Activated naive CD8-positive, alpha-beta T cell (primary cell): Measurements from ENCODE around the gene RARB.

Source experiments
- H3K27ac Mint-ChIP-seq: one replicate; pipeline ENCODE4 v1.8.0; 2021; ENCODE audit warnings: mixed read lengths
- H3K27me3 Mint-ChIP-seq: one replicate; pipeline ENCODE4 v1.8.0; 2021; ENCODE audit warnings: mixed read lengths
- H3K36me3 Mint-ChIP-seq: one replicate; pipeline ENCODE4 v1.8.0; 2021; ENCODE audit warnings: mixed read lengths
- H3K4me1 Mint-ChIP-seq: one replicate; pipeline ENCODE4 v1.8.0; 2021; ENCODE audit warnings: low read depth, mixed read lengths
- H3K4me3 Mint-ChIP-seq: one replicate; pipeline ENCODE4 v1.8.0; 2021; ENCODE audit warnings: mild to moderate bottlenecking, mixed read lengths
- H3K9me3 Mint-ChIP-seq: one replicate; pipeline ENCODE4 v1.8.0; 2021; ENCODE audit warnings: low read depth, mixed read lengths

RARB gene

DNA sequence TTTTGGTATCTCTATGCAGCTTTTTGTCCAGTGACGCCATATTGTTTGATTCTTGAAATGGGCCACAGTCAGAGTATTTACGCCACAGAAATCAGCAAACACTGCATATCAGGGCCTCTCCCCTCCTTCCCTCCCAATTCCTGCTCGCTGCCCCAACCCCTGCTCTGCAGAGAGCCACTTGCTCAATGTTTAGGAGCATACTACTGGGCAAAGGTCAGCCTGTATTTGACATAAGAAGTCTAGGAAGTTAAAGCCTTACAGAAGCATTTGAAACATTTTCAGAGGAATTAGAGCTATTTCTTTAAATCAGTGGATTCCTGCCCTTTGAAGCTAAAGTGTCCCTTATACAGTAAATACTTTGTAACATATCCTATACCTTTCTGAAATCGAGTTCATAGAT is 17.4 kb upstream of the RARB start:
- Mint-ChIP-seq H3K36me3 (no peaks in the 10 kb centered on the region), H3K4me3 (no peak overlapping the region), H3K4me1 (no peaks in the 10 kb centered on the region), H3K27ac (no peak overlapping the region), H3K27me3 (peaks cover 1% of the 10 kb centered on the region), H3K9me3 (peaks cover 7% of the 10 kb centered on the region)

DNA sequence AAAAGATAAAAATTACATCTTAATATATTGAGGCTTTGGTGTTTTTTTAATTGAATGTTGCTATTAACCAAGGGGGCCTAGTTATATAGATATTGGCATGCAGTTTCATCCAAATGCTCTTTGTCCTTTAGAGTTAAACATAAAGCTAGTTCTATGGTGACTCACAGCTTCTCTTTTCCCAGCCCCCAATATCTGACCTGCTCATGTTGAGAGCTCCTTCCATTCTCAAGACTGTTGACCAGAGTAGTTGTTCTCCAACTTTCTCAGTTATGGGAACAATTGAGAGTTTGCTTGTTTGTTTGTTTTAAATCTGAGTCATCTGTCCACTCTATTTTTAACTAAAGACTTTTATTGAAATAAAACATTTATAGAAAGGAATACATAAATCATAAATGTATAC is 15.8 kb upstream of the RARB start:
- no peaks in the 10 kb centered on the region for H3K4me1 Mint-ChIP-seq
- no peaks in the 10 kb centered on the region for H3K36me3 Mint-ChIP-seq
- no peak overlapping the region for H3K4me3 Mint-ChIP-seq
- H3K9me3 Mint-ChIP-seq = peaks cover 8% of the 10 kb centered on the region
- H3K27ac Mint-ChIP-seq = no peak overlapping the region
- peaks cover 3% of the 10 kb centered on the region for H3K27me3 Mint-ChIP-seq

DNA sequence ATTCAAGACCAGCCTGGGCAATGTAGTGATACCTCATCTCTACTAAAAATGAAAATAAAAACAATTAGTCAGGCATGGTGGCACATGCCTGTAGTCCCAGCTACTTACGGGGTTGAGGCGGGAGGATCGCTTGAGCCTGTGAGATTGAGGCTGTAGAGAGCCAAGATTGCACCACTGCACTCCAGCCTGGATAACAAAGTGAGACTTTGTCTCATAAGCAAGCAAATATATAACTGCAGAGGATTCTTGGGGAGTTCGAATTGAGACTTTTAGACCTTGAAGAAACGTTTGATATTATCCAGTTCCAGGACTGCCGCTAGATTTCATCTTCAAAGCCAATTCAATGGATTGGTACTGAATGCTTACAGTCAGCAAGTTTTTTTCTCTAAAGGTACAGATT is 11.9 kb upstream of the RARB start:
- peaks cover 4% of the 10 kb centered on the region for H3K27me3 Mint-ChIP-seq
- H3K27ac Mint-ChIP-seq = no peak overlapping the region
- no peaks in the 10 kb centered on the region for H3K4me1 Mint-ChIP-seq
- no peak overlapping the region for H3K4me3 Mint-ChIP-seq
- no peaks in the 10 kb centered on the region for H3K36me3 Mint-ChIP-seq
- peaks cover 8% of the 10 kb centered on the region for H3K9me3 Mint-ChIP-seq

DNA sequence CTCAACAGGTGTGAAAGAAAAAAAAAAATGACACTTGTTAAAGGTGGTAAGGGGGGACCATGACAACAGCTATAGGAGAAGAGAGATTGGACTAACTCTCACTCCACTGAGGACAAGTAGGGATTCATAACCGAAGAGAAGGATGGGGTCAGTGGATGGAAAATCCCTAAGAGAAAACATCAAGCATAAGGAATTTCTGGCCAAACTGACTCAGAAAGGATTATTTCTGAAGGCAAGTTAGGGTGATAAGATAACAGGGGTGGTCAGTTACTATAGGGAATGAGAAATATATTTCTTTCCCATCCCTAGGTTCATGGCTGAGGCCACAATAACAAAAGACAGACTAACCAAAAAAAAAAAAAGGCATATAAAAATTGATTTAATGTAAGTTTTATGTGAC is 9.5 kb upstream of the RARB start:
- Mint-ChIP-seq H3K27me3 (peaks cover 5% of the 10 kb centered on the region), H3K27ac (no peak overlapping the region), H3K4me3 (no peak overlapping the region), H3K4me1 (no peaks in the 10 kb centered on the region), H3K36me3 (no peaks in the 10 kb centered on the region), H3K9me3 (peaks cover 8% of the 10 kb centered on the region)

DNA sequence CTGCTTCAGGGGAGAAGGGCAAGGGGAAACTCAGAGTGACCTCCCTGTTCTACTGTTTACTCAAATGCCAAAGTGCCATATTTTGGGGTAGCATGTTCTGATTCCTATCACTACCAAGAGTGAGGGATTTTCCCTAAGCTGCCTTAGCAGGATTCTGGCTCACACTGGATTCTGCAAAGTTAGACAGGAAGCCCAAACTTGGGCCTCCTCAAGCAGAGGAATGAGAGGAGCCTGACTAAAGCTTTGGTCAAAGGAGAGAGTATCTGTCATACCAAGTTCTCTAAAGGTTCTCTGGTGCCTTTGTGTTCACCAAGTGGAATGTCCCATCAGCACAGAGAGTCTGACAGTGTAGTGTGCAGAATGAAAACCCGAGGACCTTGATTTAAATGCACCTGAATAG is 8.8 kb upstream of the RARB start:
- peaks cover 5% of the 10 kb centered on the region for H3K27me3 Mint-ChIP-seq
- no peak overlapping the region for H3K4me3 Mint-ChIP-seq
- no peak overlapping the region for H3K27ac Mint-ChIP-seq
- H3K36me3 Mint-ChIP-seq = no peaks in the 10 kb centered on the region
- H3K4me1 Mint-ChIP-seq = no peaks in the 10 kb centered on the region
- peaks cover 4% of the 10 kb centered on the region for H3K9me3 Mint-ChIP-seq

DNA sequence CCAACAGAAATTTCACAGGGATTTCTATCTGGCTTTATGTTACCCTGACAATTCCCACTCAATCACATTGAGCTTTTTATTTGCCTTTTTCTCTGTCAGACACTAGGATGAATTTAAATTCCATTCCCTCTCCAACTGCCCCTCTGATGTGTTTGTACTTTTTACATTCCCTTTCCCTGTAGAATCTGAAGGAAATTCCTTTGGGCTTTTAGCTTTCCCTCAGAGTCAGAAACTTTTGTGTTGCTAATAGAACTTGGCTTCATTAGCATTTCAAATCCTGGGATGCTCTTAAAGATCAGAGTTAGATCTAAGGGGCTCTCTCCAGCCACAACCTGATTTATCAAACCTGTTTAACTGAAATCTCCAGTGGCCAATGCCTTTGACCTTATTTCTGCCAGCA is 7.9 kb upstream of the RARB start:
- no peaks in the 10 kb centered on the region for H3K4me1 Mint-ChIP-seq
- H3K36me3 Mint-ChIP-seq = no peaks in the 10 kb centered on the region
- no peak overlapping the region for H3K27ac Mint-ChIP-seq
- H3K9me3 Mint-ChIP-seq = peaks cover 4% of the 10 kb centered on the region
- peaks cover 5% of the 10 kb centered on the region for H3K27me3 Mint-ChIP-seq
- H3K4me3 Mint-ChIP-seq = no peak overlapping the region

DNA sequence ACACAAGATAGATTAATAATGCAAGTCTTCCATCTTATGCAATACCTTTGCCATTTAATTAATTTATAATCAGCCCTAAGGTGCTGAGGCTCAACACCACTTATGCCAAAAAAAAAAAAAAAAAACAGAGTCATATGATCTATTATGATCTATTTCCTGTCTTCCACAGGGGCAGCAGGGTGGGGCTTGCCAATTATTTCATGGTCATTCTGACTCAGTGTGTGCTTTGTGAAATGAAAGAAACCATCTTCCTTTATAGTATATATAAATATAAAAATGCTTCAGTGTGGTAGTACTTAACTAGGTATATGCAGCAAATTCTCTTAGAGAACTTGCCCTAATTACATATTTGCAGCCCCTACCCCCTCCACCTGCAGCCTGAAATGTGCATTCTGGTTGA is 7.2 kb upstream of the RARB start:
- Mint-ChIP-seq H3K27me3 (peaks cover 5% of the 10 kb centered on the region), H3K36me3 (no peaks in the 10 kb centered on the region), H3K9me3 (no peaks in the 10 kb centered on the region), H3K4me1 (no peaks in the 10 kb centered on the region), H3K27ac (no peak overlapping the region), H3K4me3 (no peak overlapping the region)

DNA sequence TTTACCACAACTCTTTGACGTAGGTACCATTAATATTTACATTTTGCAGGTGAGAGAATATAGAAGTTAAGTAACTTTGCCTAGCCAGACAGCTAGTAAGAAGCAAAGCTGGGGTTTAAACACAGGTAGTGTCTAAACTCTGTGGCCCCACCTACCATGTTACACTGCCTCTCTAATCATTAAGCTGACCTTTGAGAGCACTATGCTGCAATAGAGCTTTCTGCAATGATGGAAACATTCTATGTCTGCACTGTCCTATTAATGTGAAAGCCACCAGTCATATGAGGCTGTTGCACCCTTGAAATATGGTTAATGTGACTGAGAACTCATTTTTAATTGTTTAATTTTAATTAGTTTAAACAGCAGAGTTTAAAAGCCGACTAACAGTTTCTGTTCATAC is 6.3 kb upstream of the RARB start:
- Mint-ChIP-seq H3K4me3 (no peak overlapping the region), H3K4me1 (no peaks in the 10 kb centered on the region), H3K27me3 (peaks cover 7% of the 10 kb centered on the region), H3K9me3 (no peaks in the 10 kb centered on the region), H3K36me3 (no peaks in the 10 kb centered on the region), H3K27ac (no peak overlapping the region)

DNA sequence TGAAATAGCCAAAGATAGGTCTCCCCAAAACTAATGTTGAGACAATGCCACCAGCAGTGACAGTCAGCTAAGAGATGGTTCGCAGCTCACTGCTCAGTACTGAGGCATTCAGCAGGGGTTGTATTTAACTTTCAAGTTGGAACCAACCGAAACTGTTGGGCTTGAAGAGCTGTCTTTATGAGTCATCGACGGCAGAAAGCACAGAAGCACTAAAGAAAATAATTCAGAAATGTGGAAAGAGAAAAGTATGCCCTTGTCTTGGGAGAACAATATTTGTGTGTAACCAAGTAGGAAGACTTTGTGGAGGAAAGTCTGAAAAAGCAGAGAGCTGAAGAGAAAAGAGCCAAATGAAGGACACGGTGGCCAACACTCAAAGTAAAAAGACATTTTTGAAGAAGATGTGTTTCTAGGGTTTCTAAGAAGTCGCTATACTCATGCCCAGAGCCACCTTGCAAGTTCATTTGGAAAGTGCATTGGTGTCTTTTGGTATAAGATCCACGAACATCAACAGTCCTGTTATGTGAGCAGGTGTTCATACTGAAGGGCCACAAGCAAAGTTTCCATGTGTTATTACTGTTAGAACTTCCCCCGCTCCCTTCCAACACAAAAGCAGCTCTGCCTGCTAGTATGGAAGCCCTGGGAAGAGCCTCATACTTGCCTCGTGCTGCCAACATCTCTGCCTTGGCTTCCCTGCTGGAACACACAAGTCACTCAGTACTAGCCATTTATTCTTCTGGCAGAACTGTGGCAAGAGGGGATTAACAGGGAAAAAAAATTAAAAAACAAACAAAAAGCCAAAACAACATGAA is 4.1 kb upstream of the RARB start:
- no peaks in the 10 kb centered on the region for H3K36me3 Mint-ChIP-seq
- no peak overlapping the region for H3K27ac Mint-ChIP-seq
- H3K4me3 Mint-ChIP-seq = no peak overlapping the region
- H3K27me3 Mint-ChIP-seq = peaks cover 21% of the 10 kb centered on the region
- H3K9me3 Mint-ChIP-seq = no peaks in the 10 kb centered on the region
- H3K4me1 Mint-ChIP-seq = peaks cover 8% of the 10 kb centered on the region

DNA sequence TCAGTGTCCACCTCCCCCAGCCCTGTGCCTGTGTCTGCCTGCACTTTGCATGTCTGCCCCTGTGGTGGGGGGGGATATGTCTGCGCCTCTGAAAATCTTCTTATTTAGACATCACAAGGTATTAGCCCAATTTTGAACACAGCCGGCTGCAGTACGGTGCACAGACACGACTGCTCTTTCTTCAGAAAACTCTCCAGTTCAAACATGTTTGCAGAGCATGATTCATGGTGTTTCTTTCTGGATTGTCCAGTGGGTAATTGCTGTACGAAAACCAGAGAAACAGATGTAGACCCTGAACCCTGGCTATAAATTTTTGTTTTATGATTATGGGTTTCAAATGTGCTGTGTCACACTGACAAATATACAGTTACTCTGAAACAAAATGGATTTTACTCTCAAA is 3.4 kb upstream of the RARB start:
- H3K27ac Mint-ChIP-seq = no peak overlapping the region
- no peaks in the 10 kb centered on the region for H3K36me3 Mint-ChIP-seq
- H3K27me3 Mint-ChIP-seq = peaks cover 22% of the 10 kb centered on the region
- no peak overlapping the region for H3K4me3 Mint-ChIP-seq
- no peaks in the 10 kb centered on the region for H3K9me3 Mint-ChIP-seq
- peaks cover 8% of the 10 kb centered on the region for H3K4me1 Mint-ChIP-seq

DNA sequence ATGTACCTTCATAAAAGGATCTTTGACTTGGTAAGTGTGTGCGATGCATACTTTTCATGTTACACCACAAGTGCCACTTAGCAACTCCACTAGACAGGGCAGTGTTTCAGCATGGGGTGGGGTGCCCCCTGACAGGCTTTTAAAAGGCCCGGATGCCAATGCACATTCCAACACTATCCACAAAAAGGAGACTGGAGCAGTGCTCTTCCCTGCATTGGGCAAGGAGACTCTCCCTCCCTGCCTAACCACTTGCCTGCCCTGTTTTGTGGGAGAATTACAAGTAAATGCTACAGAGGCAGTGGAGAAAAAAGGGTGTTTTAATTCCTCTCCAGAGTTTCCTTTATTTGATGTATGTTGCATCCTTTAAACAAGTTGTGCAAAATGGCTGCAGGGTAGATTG is 1.7 kb upstream of the RARB start:
- H3K27me3 Mint-ChIP-seq = peaks cover 27% of the 10 kb centered on the region
- no peak overlapping the region for H3K4me3 Mint-ChIP-seq
- H3K36me3 Mint-ChIP-seq = no peaks in the 10 kb centered on the region
- peaks cover 8% of the 10 kb centered on the region for H3K4me1 Mint-ChIP-seq
- no peak overlapping the region for H3K27ac Mint-ChIP-seq
- no peaks in the 10 kb centered on the region for H3K9me3 Mint-ChIP-seq

DNA sequence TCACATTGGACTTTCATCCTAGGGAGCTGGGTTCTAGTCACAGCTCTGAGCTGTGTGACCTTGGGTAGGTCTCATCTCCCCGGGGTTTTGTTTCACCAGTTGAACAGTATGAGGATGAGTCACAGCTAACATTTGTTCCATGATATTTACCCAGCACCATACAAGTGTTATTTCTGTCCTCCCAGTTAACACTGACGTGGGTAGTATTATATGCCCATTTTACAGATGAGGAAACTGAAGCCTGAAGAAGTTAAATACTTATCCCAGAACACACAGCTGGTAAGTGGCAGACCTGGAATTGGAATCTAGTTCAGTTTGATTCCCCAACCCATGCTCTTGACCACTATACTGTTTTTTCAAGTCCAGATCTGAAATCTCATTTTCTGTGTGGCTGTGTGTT is 908 bp upstream of the RARB start:
- no peak overlapping the region for H3K4me3 Mint-ChIP-seq
- peaks cover 8% of the 10 kb centered on the region for H3K4me1 Mint-ChIP-seq
- H3K36me3 Mint-ChIP-seq = no peaks in the 10 kb centered on the region
- H3K27me3 Mint-ChIP-seq = peaks cover 29% of the 10 kb centered on the region
- H3K27ac Mint-ChIP-seq = no peak overlapping the region
- no peaks in the 10 kb centered on the region for H3K9me3 Mint-ChIP-seq

DNA sequence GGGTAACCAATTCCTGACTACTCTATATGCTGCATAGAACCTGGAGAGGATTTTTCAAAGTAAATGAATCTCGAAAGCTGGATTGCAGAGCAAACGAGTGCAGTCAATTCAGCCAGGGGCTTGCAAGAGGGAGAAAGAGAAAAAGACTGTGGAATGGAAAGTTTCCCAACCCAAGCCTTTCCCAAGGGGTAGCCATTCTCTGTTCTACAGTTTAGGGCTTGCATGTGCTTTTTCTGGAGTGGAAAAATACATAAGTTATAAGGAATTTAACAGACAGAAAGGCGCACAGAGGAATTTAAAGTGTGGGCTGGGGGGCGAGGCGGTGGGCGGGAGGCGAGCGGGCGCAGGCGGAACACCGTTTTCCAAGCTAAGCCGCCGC is 511 bp upstream of the RARB start:
- Mint-ChIP-seq H3K27me3 (peaks cover 29% of the 10 kb centered on the region), H3K27ac (no peak overlapping the region), H3K9me3 (no peaks in the 10 kb centered on the region), H3K4me1 (peaks cover 8% of the 10 kb centered on the region), H3K36me3 (no peaks in the 10 kb centered on the region), H3K4me3 (no peak overlapping the region)

DNA sequence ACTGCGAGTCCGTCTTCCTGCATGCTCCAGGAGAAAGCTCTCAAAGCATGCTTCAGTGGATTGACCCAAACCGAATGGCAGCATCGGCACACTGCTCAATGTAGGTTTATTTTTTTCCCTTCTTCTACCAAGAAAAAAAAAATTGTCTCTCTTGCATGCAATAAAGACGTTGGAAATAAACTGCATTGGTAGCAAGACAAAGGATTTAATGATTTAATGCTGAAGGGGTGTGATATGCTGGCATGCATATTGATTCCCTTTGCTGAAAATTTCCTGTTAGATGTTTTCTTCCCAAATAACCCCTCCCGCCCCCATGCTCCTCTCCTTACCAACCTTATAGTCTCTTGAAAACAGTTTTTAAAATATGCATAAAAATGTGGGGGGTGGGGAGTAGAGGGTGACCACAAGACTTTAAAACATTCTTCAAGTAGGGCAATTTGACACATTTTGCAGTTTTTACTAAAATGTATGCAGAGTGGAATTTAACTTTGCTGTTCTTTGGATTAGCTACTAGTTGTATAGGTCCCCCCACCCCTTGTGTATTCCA is 799 bp downstream of the RARB start:
- no peak overlapping the region for H3K4me3 Mint-ChIP-seq
- peaks cover 8% of the 10 kb centered on the region for H3K4me1 Mint-ChIP-seq
- no peak overlapping the region for H3K27ac Mint-ChIP-seq
- no peaks in the 10 kb centered on the region for H3K9me3 Mint-ChIP-seq
- H3K27me3 Mint-ChIP-seq = peaks cover 32% of the 10 kb centered on the region
- no peaks in the 10 kb centered on the region for H3K36me3 Mint-ChIP-seq

DNA sequence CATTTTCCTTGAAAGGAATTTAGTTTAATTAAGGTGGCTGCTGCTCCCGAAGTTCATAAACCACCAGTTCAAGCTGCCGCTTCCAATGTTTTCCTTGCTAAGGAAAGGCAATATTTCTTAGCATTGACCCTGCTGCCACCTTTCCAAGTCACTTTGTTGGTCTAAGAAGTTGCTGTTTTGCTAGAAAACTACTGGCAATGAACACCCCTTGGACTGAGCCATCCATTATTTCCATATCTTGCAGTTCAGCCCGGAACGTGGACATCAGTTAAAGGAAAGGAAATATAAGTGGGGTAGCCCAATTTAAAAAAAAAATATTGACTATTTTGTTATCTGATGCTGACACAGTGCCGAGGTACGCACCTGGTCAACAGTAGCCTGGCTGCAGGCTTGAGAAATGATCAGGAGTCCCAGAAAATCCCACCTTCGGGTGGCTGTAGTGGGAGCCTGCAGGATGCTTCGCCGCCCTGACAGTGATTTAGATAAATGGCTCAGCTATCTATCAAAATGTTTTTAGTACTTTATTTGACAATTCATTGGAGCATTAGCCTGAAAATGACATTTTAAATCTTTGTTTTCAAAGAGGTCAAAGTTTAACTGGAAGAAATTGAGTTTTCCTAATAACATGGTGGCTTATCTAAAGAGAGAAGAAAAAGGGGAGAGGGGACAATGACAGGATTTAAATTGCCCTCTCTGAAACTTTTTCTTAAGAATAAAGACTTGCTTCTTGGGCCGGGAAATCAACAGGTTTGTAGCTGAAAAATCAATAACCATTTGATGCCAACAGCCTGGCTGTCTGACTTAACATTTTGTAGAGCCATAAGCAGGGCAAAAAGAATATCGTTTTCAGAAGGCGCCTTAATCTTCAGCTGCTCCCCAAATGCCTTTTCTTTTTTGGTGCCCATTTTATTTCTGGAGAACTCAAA is 1.6 kb downstream of the RARB start:
- Mint-ChIP-seq H3K4me1 (peaks cover 8% of the 10 kb centered on the region), H3K36me3 (no peaks in the 10 kb centered on the region), H3K9me3 (no peaks in the 10 kb centered on the region), H3K4me3 (no peak overlapping the region), H3K27ac (no peak overlapping the region), H3K27me3 (peaks cover 32% of the 10 kb centered on the region)
